ENCODE measurements around the gene C19orf33. TPM values are rescaled to one million over a fixed set of nuclear protein-coding genes. Genes with fewer than 3 reads are reported as not detected.
A peak's percentile ranks its signal among the peaks of the same experiment; 100 is the strongest.

The C19orf33 gene
- total and polyA plus RNA-seq, 9 of the 15 experiments (the other 6 are each of a cell fraction or from before 2014, with no cell fraction given): 3.2 TPM; not detected in 8

GRCh38 chr19:38288123-38288855 is 15.8 kb upstream of the C19orf33 start:
- ATAC-seq: no peak
- H3K4me1 ChIP-seq (replicated peaks in 1 of 2; ENCODE audit: control insufficient read depth in 2 of 2, insufficient read depth in 2 of 2, low read length in 2 of 2): peaks cover 0 to 31% of the 10 kb centered on the region in 2 experiments; a peak in 3 of 5 replicates
- no peaks in the 10 kb centered on the region for H3K9me3 ChIP-seq (replicated peaks; ENCODE audit: control insufficient read depth, insufficient read depth, low read depth, low read length)
- H3K4me3 ChIP-seq: no peak overlapping the region
- DNase-seq (ENCODE audit: extremely low read depth in 1 of 4, low spot score in 3 of 4): no peak
- no TSS peak for BruUV-seq (replicated peaks)
- no peaks in the 10 kb centered on the region for H3K79me2 ChIP-seq (ENCODE audit: control insufficient read depth, insufficient read depth, low read length)
- in situ Hi-C loops (cut with MboI): no loop called here
- H3K27ac ChIP-seq (ENCODE audit: extremely low read depth, low read depth, low read length): no peak overlapping the region
- H3K4me2 ChIP-seq (ENCODE audit: insufficient read depth, low read length): no peak overlapping the region
- intact Hi-C loops (cut with micrococcal nuclease): no loop called here
- FAIRE-seq: no peak
- H2AFZ ChIP-seq (ENCODE audit: low read depth, low read length): no peak overlapping the region
- H3K9me1 ChIP-seq (ENCODE audit: control insufficient read depth, insufficient read depth, low read length): no peaks in the 10 kb centered on the region
- peak overlapping the region in 1 of 2 experiments; percentile 43; a peak in 1 of 4 replicates for H3K9ac ChIP-seq (ENCODE audit: insufficient read depth in 1 of 2, low read depth in 2 of 2, low read length in 2 of 2)
- H3K36me3 ChIP-seq (ENCODE audit: control insufficient read depth, insufficient read depth, low read length): no peaks in the 10 kb centered on the region
- H4K20me1 ChIP-seq (replicated peaks; ENCODE audit: control insufficient read depth, insufficient read depth, low read length): no peaks in the 10 kb centered on the region
- WGBS (ENCODE audit: insufficient coverage, low coverage, missing lambda C conversion rate): 62% methylated on average over 16 of the region's 16 CpGs
- TF ChIP-seq FOXP1 (CRISPR knock-in tag; IDR thresholded peaks at IDR 0.05): no peak
- TF ChIP-seq ELF2 (CRISPR knock-in tag; IDR thresholded peaks at IDR 0.05): no peak
- no peak for TF ChIP-seq ZNF41 (CRISPR knock-in tag; conservative IDR thresholded peaks at IDR 0.05)
- no peak for TF ChIP-seq PRPF4 (IDR thresholded peaks at IDR 0.05; ENCODE audit: insufficient read depth, low read depth, low read length, poor library complexity, severe bottlenecking)
- no peak for TF ChIP-seq BCLAF1 (IDR thresholded peaks at IDR 0.05; ENCODE audit: borderline replicate concordance in 1 of 2, control insufficient read depth in 1 of 2, low read depth in 2 of 2, low read length in 1 of 2)
- no peak for TF ChIP-seq PHF8 (IDR thresholded peaks at IDR 0.05; ENCODE audit: borderline replicate concordance, low read length)
- no peak for TF ChIP-seq NELFE (IDR thresholded peaks at IDR 0.05; ENCODE audit: insufficient read depth, insufficient read length)
- TF ChIP-seq ARID1B (IDR thresholded peaks at IDR 0.05): no peak
- no peak for TF ChIP-seq GATAD2A (IDR thresholded peaks at IDR 0.05)
- no peak for TF ChIP-seq CEBPG (CRISPR knock-in tag; IDR thresholded peaks at IDR 0.05)
- TF ChIP-seq CEBPG (tag; conservative IDR thresholded peaks at IDR 0.05 in 1 of 2, IDR thresholded peaks at IDR 0.05 in 1 of 2): no peak
- ChIA-PET POLR2A (interaction anchor here (1.5 to 1.9 kb wide), 2 partner anchors 9 to 14 kb away, joined by 5 to 7 read pairs; no protein-coding TSS in a partner anchor), CTCF (ENCODE audit: low intra/inter-chr PET ratio) (no interaction called here)
- H3K27me3 ChIP-seq (ENCODE audit: control insufficient read depth in 2 of 2, insufficient read depth in 2 of 2, low read length in 2 of 2): no peaks in the 10 kb centered on the region

Data from K562 (cell line).